HG03565 (cell line): Measurements from ENCODE around the gene CROCC2.

Source experiments
- ATAC-seq: cut with Tn5 transposase; IDR thresholded peaks from one replicate; pipeline ENCODE4 v1.9.1; 2021; ENCODE audit warnings: mild to moderate bottlenecking, moderate library complexity; ENCODE audit not compliant: unreplicated experiment

CROCC2 gene

GRCh38 chr2:240904216-240905175 lies 1.6 kb upstream of the CROCC2 start:
- ATAC-seq, result no peak

- ATAC-seq, result no peak
Observed at GRCh38 chr2:240905176-240905781, 857 bp upstream of the CROCC2 start.

DNA sequence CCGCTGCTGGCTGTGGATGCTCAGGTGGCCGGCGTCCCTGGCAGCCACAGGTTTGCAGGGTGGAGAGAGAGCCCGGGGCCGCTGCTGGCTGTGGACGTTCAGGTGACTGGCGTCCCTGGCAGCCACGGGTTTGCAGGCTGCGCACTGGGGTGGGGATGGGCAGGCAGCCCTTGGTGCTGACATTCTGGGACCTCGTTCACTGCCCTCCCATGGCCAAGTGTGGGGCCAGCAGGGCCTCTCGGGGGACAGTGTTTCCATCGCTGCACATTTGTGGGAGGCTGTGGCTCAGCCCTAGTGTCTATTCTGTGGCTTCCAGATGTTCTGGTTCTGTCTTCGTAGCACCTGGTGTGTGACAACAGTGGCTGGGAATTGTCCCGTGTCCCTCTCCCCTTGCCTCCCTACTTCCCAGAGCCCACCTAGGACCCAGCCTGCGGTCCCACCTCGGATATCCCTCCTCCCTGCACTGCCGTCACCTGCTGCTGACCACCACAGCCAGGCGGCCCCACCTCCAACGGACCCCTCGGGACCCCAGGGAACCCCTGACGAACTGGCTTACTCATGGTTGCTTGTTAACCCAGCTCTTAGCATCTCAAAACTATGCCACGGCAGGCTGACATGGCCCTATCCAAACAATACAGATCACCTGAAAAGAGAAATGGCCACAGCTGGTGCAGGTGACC lies 915 bp downstream of the CROCC2 start:
- ATAC-seq, result no peak

GRCh38 chr2:240909216-240909974 lies 3.3 kb downstream of the CROCC2 start:
- ATAC-seq, result no peak

GRCh38 chr2:240911641-240912265 lies 5.6 kb downstream of the CROCC2 start:
- no peak for ATAC-seq

- ATAC-seq, result no peak
Observed at GRCh38 chr2:240912878-240913809, 7.0 kb downstream of the CROCC2 start.

DNA sequence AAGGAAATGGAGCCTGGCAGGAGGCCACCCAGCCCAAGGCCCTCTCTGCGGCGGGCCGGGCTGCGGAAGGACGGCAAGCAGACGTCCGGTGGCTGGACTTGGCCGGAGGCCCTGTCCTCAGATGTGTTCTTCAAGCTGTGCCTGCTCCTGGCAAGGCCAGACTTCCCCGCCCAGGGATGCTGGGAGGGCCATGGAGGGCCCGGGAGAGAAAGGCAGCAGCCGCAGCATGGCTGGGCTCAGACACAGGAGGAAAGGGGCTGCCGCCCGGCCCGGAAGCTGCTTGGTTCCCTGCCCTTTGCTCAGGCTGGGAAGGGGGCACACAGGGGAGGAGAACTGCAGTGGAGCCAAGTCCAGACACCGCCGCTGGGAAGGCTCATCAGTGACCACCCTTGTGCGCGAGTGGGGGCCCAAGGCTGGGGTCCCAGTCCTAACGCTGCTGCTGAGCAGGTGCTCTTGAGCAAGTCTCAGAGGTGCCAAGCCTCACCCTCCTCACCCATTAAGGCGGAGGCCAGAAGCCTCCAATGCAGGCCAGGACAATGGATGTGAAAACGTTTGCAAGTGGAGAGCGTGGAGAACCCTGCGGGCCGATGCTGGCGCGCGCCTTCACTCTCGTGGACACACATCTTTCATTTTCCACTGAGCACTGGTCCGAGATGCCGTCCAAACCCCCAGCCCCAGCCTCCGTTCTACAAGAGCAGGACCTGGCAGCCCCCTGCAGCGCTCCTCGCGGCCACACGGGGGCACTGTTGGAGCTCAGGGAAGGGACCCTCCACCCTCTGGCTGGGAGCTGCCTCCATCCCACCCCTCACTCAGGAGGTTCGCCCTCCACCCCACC lies 7.9 kb downstream of the CROCC2 start:
- ATAC-seq, result no peak

DNA sequence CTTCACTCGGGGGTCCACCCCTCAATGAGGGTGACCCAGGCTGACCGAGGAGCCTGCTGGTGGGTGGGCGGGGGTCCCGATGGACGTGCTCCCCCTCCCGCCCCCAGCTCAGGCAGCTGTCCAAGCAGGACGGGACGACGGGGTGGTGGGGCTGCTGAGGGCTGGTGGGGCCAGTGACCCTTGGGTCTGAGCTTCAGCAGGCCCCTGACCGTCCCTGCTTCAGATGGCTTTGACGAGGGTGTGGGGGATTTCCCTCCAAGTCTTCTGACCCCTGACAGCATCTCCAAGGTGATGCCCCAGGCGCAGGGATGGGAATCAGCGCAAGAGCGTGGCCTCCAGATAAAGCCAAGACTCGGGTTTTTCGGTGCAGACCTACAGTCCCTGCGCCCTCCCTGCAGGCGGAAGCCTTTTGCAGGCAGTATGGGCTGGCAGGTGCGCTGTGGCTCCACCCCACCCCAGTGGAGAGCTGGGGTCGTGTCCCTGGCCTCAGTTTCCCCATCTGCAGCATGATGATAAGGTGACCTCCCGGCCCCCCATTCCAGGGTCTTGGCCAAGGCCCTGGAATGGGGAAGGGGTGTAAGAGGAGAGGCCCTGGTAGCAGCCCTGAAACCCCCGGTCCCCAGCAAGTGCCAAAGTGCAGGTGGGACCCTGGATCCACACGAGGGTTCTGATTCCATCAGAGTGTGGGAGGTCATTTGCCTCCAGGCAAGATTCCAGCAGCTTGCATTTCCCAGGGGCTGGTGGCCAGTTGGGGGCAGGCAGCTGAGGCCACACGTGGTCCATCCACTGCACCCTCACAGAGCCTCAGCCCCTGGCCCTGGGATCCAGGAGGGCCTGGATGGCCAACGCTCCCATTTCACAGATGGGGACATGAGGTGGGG lies 8.7 kb downstream of the CROCC2 start:
- ATAC-seq, result no peak

- ATAC-seq, result no peak
Observed at GRCh38 chr2:240915526-240916341, 9.6 kb downstream of the CROCC2 start.

DNA sequence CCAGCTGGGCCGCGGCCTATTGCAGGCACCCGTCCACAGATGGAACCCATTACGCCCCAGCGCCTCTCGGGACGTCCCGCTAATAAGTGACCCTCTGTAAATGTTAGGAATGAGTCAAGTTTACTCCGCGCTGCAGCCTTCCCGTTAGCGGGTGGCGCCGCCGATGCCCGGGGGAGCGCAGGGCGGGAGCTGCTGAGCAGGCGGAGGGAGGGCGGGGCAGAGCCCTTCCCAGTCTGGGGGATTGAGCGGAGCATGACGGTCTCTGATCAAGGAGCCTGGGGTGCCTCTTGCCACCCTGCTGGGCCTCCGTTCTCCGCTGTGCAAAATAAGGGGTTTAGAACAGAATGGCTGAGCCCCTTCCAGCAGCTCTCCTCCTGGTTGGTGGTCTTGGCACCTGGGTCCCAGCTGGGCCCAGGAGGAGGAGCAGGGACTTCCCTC lies 10.5 kb downstream of the CROCC2 start:
- no peak for ATAC-seq

- ATAC-seq, result no peak
Observed at GRCh38 chr2:240917009-240917683, 11.0 kb downstream of the CROCC2 start.

- no peak for ATAC-seq
Observed at GRCh38 chr2:240917684-240918257, 11.6 kb downstream of the CROCC2 start.

GRCh38 chr2:240918258-240919091 lies 12.3 kb downstream of the CROCC2 start:
- ATAC-seq, result no peak

- ATAC-seq, result no peak
Observed at GRCh38 chr2:240919161-240919781, 13.1 kb downstream of the CROCC2 start.
